Psoas muscle (tissue), 8 donors: ENCODE data around the gene PDLIM1. TPM values are rescaled to one million over a fixed set of nuclear protein-coding genes. Genes with fewer than 3 reads are reported as not detected.

Experiments used
- ATAC-seq, 4 donors: fragments of 200-7000 bp; cut with Tn5 transposase; one replicate each; pipeline ENCODE4 v1.9.1; 2020; ENCODE audit warnings: moderate library complexity in 3 of 4, mild to moderate bottlenecking in 2 of 4
- DNase-seq, 2 donors: peaks; one replicate each; pipeline ENCODE4 v3.0.0-alpha.2; 2020
- H3K27ac ChIP-seq: fragments of 200-600 bp; one replicate; pipeline ENCODE4 v1.8.0; 2022
- H3K27me3 ChIP-seq, 3 donors: fragments of 200-600 bp in 1 of 3; one replicate each; pipeline versions ENCODE4 v1.6.1 to v1.8.0; 2013 to 2022; ENCODE audit warnings: low read length in 2 of 3, mild to moderate bottlenecking in 2 of 3, moderate library complexity in 1 of 3; ENCODE audit not compliant: insufficient read depth in 3 of 3
- H3K36me3 ChIP-seq, 2 donors: fragments of 200-600 bp in 1 of 2; one replicate each; pipeline versions ENCODE4 v1.6.1 to v1.8.0; 2013 to 2022; ENCODE audit warnings: low read depth in 1 of 2, mild to moderate bottlenecking in 1 of 2, moderate library complexity in 1 of 2; ENCODE audit not compliant: insufficient read depth in 1 of 2
- H3K4me1 ChIP-seq: fragments of 200-600 bp; one replicate; pipeline ENCODE4 v1.8.0; 2022
- H3K4me3 ChIP-seq: fragments of 200-600 bp; one replicate; pipeline ENCODE4 v1.8.0; 2022; ENCODE audit warnings: mild to moderate bottlenecking
- H3K9me3 ChIP-seq: fragments of 200-600 bp; one replicate; pipeline ENCODE4 v1.8.0; 2022
- CTCF ChIP-seq: fragments of 200-600 bp; IDR thresholded peaks from one replicate; pipeline ENCODE4 v1.8.0; 2022; ENCODE audit warnings: antibody characterized with exemption
- WGBS, 3 donors: extraction: QIAGEN DNeasy Blood & Tissue Kit; methylation state at CpG; one replicate each; pipeline versions ENCODE4 v1.1.6 to v1.1.7; 2013; 5-methylcytosine and 5-hydroxymethylcytosine counted together
- intact Hi-C, 2 donors: fragments of 100-400 bp; cut with DNase I; formaldehyde crosslinking; loops; one replicate each; pipeline versions ENCODE4 v1.11.0 to v1.14.2; 2022
- polyA plus RNA-seq, 3 donors: library from polyadenylated mRNA; stranded (reverse); fragments of 200-250 nt; gene quantifications; one replicate each; pipeline ENCODE4 v1.2.3, GENCODE V29; 2013
- total RNA-seq, 4 donors: library from RNA; stranded (reverse); fragmentation: NEBNext Ultra II Directional in 2 of 4; extraction: Animal tissue kit (Norgen Biotek cat#: 25700) in 2 of 4; gene quantifications; one replicate each; pipeline versions ENCODE4 v1.2.1 to v1.2.4, GENCODE V29; 2021 to 2023
- donor health status: healthy with polysubstance abuse.
- donor health status: DM: no; HTN: no; CAD: no; lungs with moderate emphysema.
- donor health status: Bipolar disorder and iron deficiency.
- donor health status: healthy.
- donor health status: DM: yes; HTN: yes; CAD: no.
- donor health status: DM: no; HTN: no; CAD: no.
- donor health status: DM: no; HTN: no; CAD: no.
- donor health status: DM: yes; HTN: yes; CAD: no.

PDLIM1 gene
- total and polyA plus RNA-seq, 7 donors: 97.3 to 504 (median 325) TPM

DNA sequence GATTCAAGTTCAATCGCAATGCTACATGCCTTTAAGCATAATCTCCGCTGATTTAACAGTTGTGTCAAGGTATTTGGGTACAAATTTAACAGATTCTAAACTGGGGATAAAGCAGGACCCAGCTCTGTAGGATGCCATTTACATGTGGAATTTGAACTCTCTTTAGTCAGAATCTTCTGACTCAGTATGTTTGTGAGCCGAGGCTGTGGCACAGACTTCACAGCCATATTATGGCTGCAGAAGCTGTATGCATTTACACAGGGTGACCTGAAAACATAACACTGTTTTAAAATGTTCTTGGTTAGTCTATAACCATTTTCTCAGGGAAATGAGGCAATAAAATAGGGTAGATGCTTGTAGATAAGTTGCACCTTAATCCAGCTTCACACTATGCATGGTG lies 8.7 kb downstream of the PDLIM1 start:
- intact Hi-C loops: no loop called here
- 44 to 53% (median 47%) methylated on average over 3 of the region's 3 CpGs for WGBS, 3 donors
- TF ChIP-seq CTCF: no peak
- H3K4me1 ChIP-seq: peaks cover 82% of the 10 kb centered on the region
- DNase-seq: no peak
- H3K36me3 ChIP-seq: no peaks in the 10 kb centered on the region
- no peak overlapping the region for H3K4me3 ChIP-seq
- no peak for ATAC-seq
- H3K27me3 ChIP-seq: no peaks in the 10 kb centered on the region
- no peaks in the 10 kb centered on the region for H3K9me3 ChIP-seq
- H3K27ac ChIP-seq: peak overlapping the region; percentile 70

DNA sequence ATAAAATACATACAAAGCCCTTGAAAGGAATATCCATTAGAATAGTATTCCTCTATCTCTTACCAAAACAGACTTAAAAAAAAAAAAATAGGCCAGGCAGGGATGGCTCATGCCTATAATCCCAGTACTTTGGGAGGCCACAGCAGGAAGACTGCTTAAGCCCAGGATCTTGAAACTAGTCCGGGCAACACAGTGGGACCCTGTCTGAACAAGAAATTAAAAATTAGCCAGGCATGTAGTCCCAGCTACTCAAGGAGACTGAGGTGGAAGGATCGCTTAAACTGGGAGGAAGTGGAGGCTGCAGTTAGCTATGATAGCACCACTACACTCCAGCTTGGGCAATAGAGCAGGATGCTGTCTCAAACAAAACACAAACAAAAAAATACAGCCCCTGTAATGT lies 9.6 kb downstream of the PDLIM1 start:
- Histone ChIP-seq H3K4me1 (peaks cover 82% of the 10 kb centered on the region), H3K36me3 (no peaks in the 10 kb centered on the region), H3K27me3 (no peaks in the 10 kb centered on the region), H3K27ac (peak overlapping the region; percentile 70), H3K9me3 (no peaks in the 10 kb centered on the region), H3K4me3 (no peak overlapping the region)
- intact Hi-C loops: no loop called here
- 87 to 95% (median 92%) methylated on average over 2 of the region's 2 CpGs for WGBS, 3 donors
- DNase-seq: no peak
- no peak for ATAC-seq
- TF ChIP-seq CTCF: no peak

- Histone ChIP-seq H3K4me1 (peaks cover 82% of the 10 kb centered on the region), H3K9me3 (no peaks in the 10 kb centered on the region), H3K27me3 (no peaks in the 10 kb centered on the region), H3K36me3 (no peaks in the 10 kb centered on the region), H3K4me3 (no peak overlapping the region), H3K27ac (peak overlapping the region; percentile 70)
- no peak for TF ChIP-seq CTCF
- ATAC-seq (no peak), DNase-seq (no peak)
- intact Hi-C loops: no loop called here
- 17 to 47% (median 30%) methylated on average over 2 of the region's 2 CpGs for WGBS, 3 donors
Measured at GRCh38 chr10:95280637-95281036, 10.2 kb downstream of the PDLIM1 start.

DNA sequence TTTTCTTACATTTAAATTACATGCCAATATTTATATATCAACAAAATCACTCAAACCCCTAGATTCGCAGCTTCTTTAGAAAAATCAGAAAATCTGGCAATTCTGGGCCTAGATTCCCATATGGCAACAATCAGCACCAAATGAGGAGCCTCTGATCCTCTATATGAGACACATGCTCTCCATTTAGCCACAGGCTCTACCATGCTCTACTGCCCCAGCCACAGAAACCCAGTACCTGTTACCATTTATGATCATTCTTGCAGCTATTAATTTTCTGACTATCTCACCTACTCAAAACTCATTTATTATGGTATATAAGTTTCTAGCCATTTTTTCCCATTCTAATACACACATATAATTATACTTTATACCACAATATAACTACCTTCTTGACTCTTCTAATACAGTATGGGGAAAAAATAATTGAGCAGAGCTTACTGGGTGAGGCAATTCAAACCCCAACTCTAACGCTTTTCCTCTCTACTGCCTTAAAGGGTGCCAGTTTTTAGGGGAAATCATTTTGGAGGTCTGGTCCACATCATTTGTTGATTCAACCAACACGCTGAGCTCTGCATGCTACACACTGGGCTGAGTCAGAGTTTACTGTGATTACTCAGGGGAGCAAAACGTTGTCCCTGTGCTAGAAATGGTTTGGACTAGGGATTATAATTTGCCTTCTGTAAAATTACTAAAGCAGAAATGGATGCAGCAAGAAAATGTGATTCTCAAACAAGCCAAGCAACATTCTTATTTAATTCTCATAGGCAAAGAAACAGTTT lies 11.6 kb downstream of the PDLIM1 start:
- Histone ChIP-seq H3K4me1 (peaks cover 78% of the 10 kb centered on the region), H3K4me3 (no peak overlapping the region), H3K36me3 (no peaks in the 10 kb centered on the region), H3K27ac (peak overlapping the region; percentile 70), H3K27me3 (no peaks in the 10 kb centered on the region), H3K9me3 (no peaks in the 10 kb centered on the region)
- 71 to 75% (median 74%) methylated on average over 4 of the region's 4 CpGs for WGBS, 3 donors
- no peak for TF ChIP-seq CTCF
- DNase-seq (no peak), ATAC-seq (no peak)
- intact Hi-C loops: no loop called here
